ENCODE data around the gene SCGB3A2.

The SCGB3A2 gene

DNA sequence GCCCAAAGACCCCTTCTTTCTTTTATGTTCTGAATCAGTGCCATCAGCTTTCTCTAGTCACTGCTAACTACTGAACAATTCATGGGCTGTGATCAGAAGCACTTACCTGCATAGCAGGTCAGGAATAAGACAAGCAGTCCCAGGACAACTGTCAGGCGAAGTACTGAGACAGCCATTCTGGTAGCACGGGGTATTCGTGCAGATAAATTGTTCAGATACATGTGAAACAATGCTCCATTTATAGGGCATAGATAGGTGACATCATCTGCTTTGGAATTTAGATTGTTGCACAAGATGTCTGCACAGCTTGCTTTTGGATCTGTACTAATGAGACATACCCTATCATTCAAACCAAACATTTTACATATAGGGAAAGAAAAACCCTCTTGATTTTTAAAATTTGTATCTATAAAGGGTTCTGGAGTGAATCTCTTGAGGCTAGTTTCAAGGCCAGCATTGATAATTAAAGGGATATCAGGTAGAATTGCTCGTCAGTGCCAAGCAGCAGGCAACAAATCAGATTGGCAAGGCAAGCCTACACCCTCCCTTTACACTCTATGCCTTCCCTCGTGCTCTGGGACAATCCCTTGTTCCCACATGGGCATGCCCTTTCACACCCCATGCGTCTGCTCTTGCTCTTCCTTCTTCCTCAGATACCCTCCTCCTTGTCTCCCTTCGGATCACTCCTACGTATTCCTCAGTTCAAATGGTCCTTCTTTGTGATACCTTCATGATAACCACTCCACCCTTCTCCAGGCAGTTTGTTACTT is 28.0 kb downstream of the SCGB3A2 start, which contains the start of gene C5orf46:
C5orf46 (minus strand) TSS at position 213 of the 770 bp plus-strand sequence; CDS start at position 176, 37 bp downstream.
- no peak for DNase-seq (ENCODE audit: low spot score)

- DNase-seq (ENCODE audit: low spot score): no peak
Measured at GRCh38 chr5:147911427-147911826, 32.9 kb downstream of the SCGB3A2 start.

- DNase-seq (ENCODE audit: low spot score): no peak
Measured at GRCh38 chr5:147912011-147912410, 33.5 kb downstream of the SCGB3A2 start.

DNA sequence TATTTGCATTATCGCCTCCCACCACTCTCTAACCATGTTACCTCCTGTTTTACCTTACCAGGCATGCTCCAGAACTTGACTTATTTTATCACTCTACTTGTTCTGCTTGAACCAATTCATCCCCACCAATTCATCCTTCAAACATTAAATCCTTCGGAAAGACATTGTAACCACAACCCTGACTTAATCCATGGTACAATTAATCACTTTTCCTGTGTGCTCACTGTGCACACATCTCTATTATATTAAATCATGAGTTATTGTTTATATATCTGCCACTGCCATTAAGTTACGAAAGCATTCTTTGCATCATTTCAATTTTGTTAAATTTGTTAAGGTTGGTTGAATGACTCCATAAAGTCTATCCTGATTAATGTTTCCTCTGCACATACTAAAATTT is 35.3 kb downstream of the SCGB3A2 start:
- no peak for DNase-seq (ENCODE audit: low spot score)

GRCh38 chr5:147918101-147918685 is 39.7 kb downstream of the SCGB3A2 start:
- no peak for DNase-seq (ENCODE audit: low spot score)

DNA sequence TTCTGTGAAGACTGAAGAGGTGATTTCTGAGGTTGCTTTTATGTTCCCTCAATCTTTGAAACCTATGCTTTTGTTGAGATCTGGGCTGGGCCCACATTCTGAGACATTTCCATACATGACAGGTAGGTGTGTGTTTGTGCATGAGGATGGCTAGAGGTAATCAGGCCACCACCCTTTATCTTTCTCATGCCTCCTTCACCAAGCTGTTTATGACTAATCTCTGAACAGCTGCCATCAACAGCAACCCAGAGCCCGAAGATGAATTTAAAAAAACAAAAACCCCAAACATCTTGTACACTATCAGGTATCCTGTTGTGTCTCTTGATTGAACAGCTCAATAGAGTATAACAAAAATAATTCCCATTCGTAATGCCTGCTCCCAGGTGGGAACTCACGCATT is 40.4 kb downstream of the SCGB3A2 start:
- no peak for DNase-seq (ENCODE audit: low spot score)

- DNase-seq (ENCODE audit: low spot score): no peak
Measured at GRCh38 chr5:147920420-147921030, 42.0 kb downstream of the SCGB3A2 start.

DNA sequence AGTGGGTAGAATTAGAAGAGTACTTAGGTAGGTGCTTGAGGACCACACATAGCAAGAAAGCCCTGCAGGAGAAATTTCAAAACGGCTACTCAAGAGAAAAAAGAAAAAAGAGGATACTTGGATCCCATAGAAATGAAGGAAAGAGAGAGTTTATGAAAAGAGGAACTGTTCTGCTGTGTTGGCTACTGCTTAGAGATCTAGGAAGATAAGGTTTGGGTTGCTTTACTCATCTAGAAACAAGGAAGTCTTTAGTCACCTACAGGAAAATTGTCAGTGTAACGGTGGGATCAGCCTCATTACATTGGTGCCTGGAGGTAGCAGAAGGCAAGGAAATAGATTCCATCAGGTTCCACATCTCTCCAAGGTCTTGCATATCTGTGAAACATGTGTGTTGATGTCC is 42.6 kb downstream of the SCGB3A2 start:
- no peak for DNase-seq (ENCODE audit: low spot score)

- no peak for DNase-seq (ENCODE audit: low spot score)
Measured at GRCh38 chr5:147925020-147925419, 46.5 kb downstream of the SCGB3A2 start.

GRCh38 chr5:147927901-147928300 is 49.4 kb downstream of the SCGB3A2 start:
- DNase-seq (ENCODE audit: low spot score): no peak

GRCh38 chr5:147930769-147931168 is 52.3 kb downstream of the SCGB3A2 start:
- DNase-seq (ENCODE audit: low spot score): peak; percentile 12

Data from globus pallidus (tissue), 1 donor.